ENCODE measurements around the gene TMEM40. TPM values are rescaled to one million over a fixed set of nuclear protein-coding genes. Genes with fewer than 3 reads are reported as not detected.

TMEM40 gene
- total RNA-seq, 2 donors from 2014 or later = not detected

GRCh38 chr3:12799525-12800440, 40.7 kb upstream of the TMEM40 start:
- Histone ChIP-seq H3K9me3 (no peaks in the 10 kb centered on the region), H3K27me3 (no peaks in the 10 kb centered on the region), H3K27ac (no peak overlapping the region), H3K9ac (ENCODE audit: low read depth in 2 of 2, low read length in 2 of 2) (no peak overlapping the region), H3K4me3 (no peak overlapping the region), H3K36me3 (no peaks in the 10 kb centered on the region), H3K4me1 (no peaks in the 10 kb centered on the region)
- TF ChIP-seq CTCF (IDR thresholded peaks at IDR 0.05) = no peak
- DNase-seq = no peak
- intact Hi-C loops (cut with DNase I) = no loop called here

GRCh38 chr3:12798559-12799179, 39.6 kb upstream of the TMEM40 start:
- intact Hi-C loops (cut with DNase I) = no loop called here
- TF ChIP-seq CTCF (IDR thresholded peaks at IDR 0.05) = no peak
- Histone ChIP-seq H3K27me3 (no peaks in the 10 kb centered on the region), H3K36me3 (no peaks in the 10 kb centered on the region), H3K4me1 (no peaks in the 10 kb centered on the region), H3K4me3 (no peak overlapping the region), H3K9ac (ENCODE audit: low read depth in 2 of 2, low read length in 2 of 2) (no peak overlapping the region), H3K27ac (no peak overlapping the region), H3K9me3 (no peaks in the 10 kb centered on the region)
- DNase-seq = no peak

- Histone ChIP-seq H3K4me3 (no peak overlapping the region), H3K27ac (no peak overlapping the region), H3K36me3 (no peaks in the 10 kb centered on the region), H3K4me1 (no peaks in the 10 kb centered on the region), H3K9ac (ENCODE audit: low read depth in 2 of 2, low read length in 2 of 2) (no peak overlapping the region), H3K9me3 (no peaks in the 10 kb centered on the region), H3K27me3 (no peaks in the 10 kb centered on the region)
- DNase-seq = no peak
- TF ChIP-seq CTCF (IDR thresholded peaks at IDR 0.05) = no peak
- intact Hi-C loops (cut with DNase I) = no loop called here
Measured at GRCh38 chr3:12797892-12798558, 39.0 kb upstream of the TMEM40 start.

GRCh38 chr3:12797124-12797891, 38.2 kb upstream of the TMEM40 start:
- intact Hi-C loops (cut with DNase I) = no loop called here
- H3K27me3 ChIP-seq = no peaks in the 10 kb centered on the region
- DNase-seq = no peak
- peak overlapping the region in 1 of 2 donors; percentile 28 for H3K9ac ChIP-seq (ENCODE audit: low read depth in 2 of 2, low read length in 2 of 2)
- H3K27ac ChIP-seq = no peak overlapping the region
- H3K9me3 ChIP-seq = no peaks in the 10 kb centered on the region
- TF ChIP-seq CTCF (IDR thresholded peaks at IDR 0.05) = no peak
- H3K4me1 ChIP-seq = no peaks in the 10 kb centered on the region
- no peaks in the 10 kb centered on the region for H3K36me3 ChIP-seq
- no peak overlapping the region for H3K4me3 ChIP-seq
